Suprapubic skin (tissue), 4 donors: ENCODE measurements around the gene HDAC7.

Source experiments
- CTCF ChIP-seq, 2 donors: fragments of 200-600 bp in 1 of 2; fragments of 450-650 bp in 1 of 2; sonication (generic) in 1 of 2; IDR thresholded peaks; one replicate each; pipeline ENCODE4 v1.5.1; 2016 to 2019; ENCODE audit warnings: antibody characterized with exemption in 2 of 2, mild to moderate bottlenecking in 1 of 2, moderate library complexity in 1 of 2
- EP300 ChIP-seq: sonication (generic); formaldehyde crosslinking; IDR thresholded peaks from one replicate; pipeline ENCODE4 v1.6.1; 2017; ENCODE audit warnings: antibody characterized with exemption
- POLR2A ChIP-seq, 2 donors: fragments of 450-650 bp; IDR thresholded peaks; one replicate each; pipeline ENCODE4 v1.6.1; 2017; ENCODE audit warnings: antibody characterized with exemption in 2 of 2, mild to moderate bottlenecking in 2 of 2, moderate library complexity in 2 of 2
- POLR2AphosphoS5 ChIP-seq, 3 donors: sonication (generic); formaldehyde crosslinking; IDR thresholded peaks; one replicate each; pipeline ENCODE4 v1.6.1; 2017; ENCODE audit warnings: antibody characterized with exemption in 3 of 3

- TF ChIP-seq CTCF (IDR thresholded peaks at IDR 0.05) = no peak
- no peak for TF ChIP-seq POLR2AphosphoS5 (IDR thresholded peaks at IDR 0.05)
- no peak for TF ChIP-seq POLR2A (IDR thresholded peaks at IDR 0.05)
- no peak for TF ChIP-seq EP300
Measured at GRCh38 chr12:47818467-47819137, 1.1 kb downstream of the HDAC7 start.
